Esophagus squamous epithelium (tissue), 5 donors: ENCODE data around the gene ZBTB38. TPM values are rescaled to one million over a fixed set of nuclear protein-coding genes. Genes with fewer than 3 reads are reported as not detected.

ENCODE experiments used
- DNase-seq: peaks from one replicate; lab custom pipeline; 2025; lab: John Stamatoyannopoulos, UW
- H3K27ac ChIP-seq, 4 donors: fragments of 200-600 bp; sonication (generic); one replicate each; pipeline ENCODE4 v1.5.1; 2016 to 2019; ENCODE audit warnings: mild to moderate bottlenecking in 1 of 4
- H3K27me3 ChIP-seq, 4 donors: fragments of 200-600 bp; sonication (generic); 1 replicate in 3 of 4; 2 replicates in 1 of 4; pipeline versions ENCODE4 v1.5.1 to v1.6.0; 2017 to 2021; ENCODE audit warnings: antibody characterized with exemption in 1 of 4
- H3K36me3 ChIP-seq, 3 donors: fragments of 200-600 bp; sonication (generic); one replicate each; pipeline ENCODE4 v1.5.1; 2016 to 2019
- H3K4me1 ChIP-seq, 3 donors: fragments of 200-600 bp; sonication (generic); one replicate each; pipeline ENCODE4 v1.5.1; 2017 to 2019
- H3K4me3 ChIP-seq, 4 donors: fragments of 200-600 bp; sonication (generic); 1 replicate in 3 of 4; 2 replicates in 1 of 4; pipeline ENCODE4 v1.5.1; 2016 to 2019; ENCODE audit warnings: mild to moderate bottlenecking in 2 of 4, moderate library complexity in 1 of 4
- H3K9me3 ChIP-seq, 3 donors: fragments of 200-600 bp; sonication (generic); one replicate each; pipeline ENCODE4 v1.5.1; 2016 to 2019
- POLR2A ChIP-seq, 4 donors: fragments of 450-650 bp; IDR thresholded peaks; one replicate each; pipeline ENCODE4 v1.6.1; 2017; ENCODE audit warnings: antibody characterized with exemption in 4 of 4, mild to moderate bottlenecking in 4 of 4, moderate library complexity in 3 of 4
- WGBS, 2 donors: methylation state at CpG; one replicate each; pipeline ENCODE4 v1.1.5; 2018; 5-methylcytosine and 5-hydroxymethylcytosine counted together
- intact Hi-C: fragments of 100-400 bp; cut with DNase I; formaldehyde crosslinking; loops from one replicate; pipeline ENCODE4 v1.15.0; 2022
- total RNA-seq, 4 donors: library from RNA; depleted of rRNA; stranded (reverse); fragments of >200 nt; gene quantifications; one replicate each; pipeline ENCODE4 v1.1.0, GENCODE V29; 2016
- TF ChIP-seq, protein P1 (sequence below), 6 experiments: fragments of 450-650 bp in 4 of 6; fragments of 200-600 bp in 2 of 6; sonication (generic) in 2 of 6; IDR thresholded peaks; one replicate each; pipeline ENCODE4 v1.5.1; 2016 to 2019; ENCODE audit warnings: antibody characterized with exemption in 6 of 6, mild to moderate bottlenecking in 4 of 6, moderate library complexity in 4 of 6
- donor health status: DM: yes; HTN: yes; CAD: no.

The ZBTB38 gene
- total RNA-seq, 4 donors from 2014 or later = 15.6 to 54.4 (median 33.1) TPM

- no peak overlapping the region for H3K27ac ChIP-seq
- 86 to 88% methylated on average over 2 to 3 of the region's 3 CpGs for WGBS, 2 donors
Measured at GRCh38 chr3:141377377-141377776, 9.1 kb downstream of the ZBTB38 start.

GRCh38 chr3:141378556-141378955, 10.3 kb downstream of the ZBTB38 start:
- Histone ChIP-seq H3K27me3 (no peaks in the 10 kb centered on the region), H3K9me3 (no peaks in the 10 kb centered on the region), H3K36me3 (peaks cover 0 to 4% (median 0%) of the 10 kb centered on the region in 3 donors), H3K27ac (peak overlapping the region in 1 of 4 donors; percentile 50), H3K4me3 (no peak overlapping the region), H3K4me1 (peaks cover 0 to 12% (median 0%) of the 10 kb centered on the region in 3 donors)
- WGBS, 2 donors = 81 to 89% methylated on average over 4 of the region's 4 CpGs
- intact Hi-C loops = no loop called here
- DNase-seq = no peak
- no peak for TF ChIP-seq POLR2A (IDR thresholded peaks at IDR 0.05)
- TF ChIP-seq, protein P1, sequence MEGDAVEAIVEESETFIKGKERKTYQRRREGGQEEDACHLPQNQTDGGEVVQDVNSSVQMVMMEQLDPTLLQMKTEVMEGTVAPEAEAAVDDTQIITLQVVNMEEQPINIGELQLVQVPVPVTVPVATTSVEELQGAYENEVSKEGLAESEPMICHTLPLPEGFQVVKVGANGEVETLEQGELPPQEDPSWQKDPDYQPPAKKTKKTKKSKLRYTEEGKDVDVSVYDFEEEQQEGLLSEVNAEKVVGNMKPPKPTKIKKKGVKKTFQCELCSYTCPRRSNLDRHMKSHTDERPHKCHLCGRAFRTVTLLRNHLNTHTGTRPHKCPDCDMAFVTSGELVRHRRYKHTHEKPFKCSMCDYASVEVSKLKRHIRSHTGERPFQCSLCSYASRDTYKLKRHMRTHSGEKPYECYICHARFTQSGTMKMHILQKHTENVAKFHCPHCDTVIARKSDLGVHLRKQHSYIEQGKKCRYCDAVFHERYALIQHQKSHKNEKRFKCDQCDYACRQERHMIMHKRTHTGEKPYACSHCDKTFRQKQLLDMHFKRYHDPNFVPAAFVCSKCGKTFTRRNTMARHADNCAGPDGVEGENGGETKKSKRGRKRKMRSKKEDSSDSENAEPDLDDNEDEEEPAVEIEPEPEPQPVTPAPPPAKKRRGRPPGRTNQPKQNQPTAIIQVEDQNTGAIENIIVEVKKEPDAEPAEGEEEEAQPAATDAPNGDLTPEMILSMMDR (IDR thresholded peaks at IDR 0.05) = no peak

More at GRCh38 chr3:141377377-141377776, 9.1 kb downstream of the ZBTB38 start:
- Histone ChIP-seq H3K27me3 (no peaks in the 10 kb centered on the region), H3K36me3 (peaks cover 0 to 4% (median 0%) of the 10 kb centered on the region in 3 donors), H3K9me3 (no peaks in the 10 kb centered on the region), H3K4me1 (peaks cover 0 to under 1% (median 0%) of the 10 kb centered on the region in 3 donors), H3K4me3 (no peak overlapping the region)
- TF ChIP-seq POLR2A (IDR thresholded peaks at IDR 0.05) = no peak
- TF ChIP-seq, protein P1 (IDR thresholded peaks at IDR 0.05) = no peak
- intact Hi-C loops = no loop called here
- DNase-seq = no peak

GRCh38 chr3:141379250-141379966, 11.1 kb downstream of the ZBTB38 start:
- DNase-seq = no peak
- intact Hi-C loops = no loop called here
- H3K9me3 ChIP-seq = no peaks in the 10 kb centered on the region
- peak in 1 of 4 donors; percentile 22 for TF ChIP-seq POLR2A (IDR thresholded peaks at IDR 0.05)
- TF ChIP-seq, protein P1 (IDR thresholded peaks at IDR 0.05) = no peak
- H3K36me3 ChIP-seq = peaks cover 0 to 4% (median 0%) of the 10 kb centered on the region in 3 donors
- H3K27ac ChIP-seq = peak overlapping the region in 1 of 4 donors; percentile 50
- H3K4me1 ChIP-seq = peaks cover 2 to 21% (median 7%) of the 10 kb centered on the region in 3 donors
- WGBS, 2 donors = 87 to 90% methylated on average over 10 to 12 of the region's 12 CpGs
- H3K4me3 ChIP-seq = no peak overlapping the region
- no peaks in the 10 kb centered on the region for H3K27me3 ChIP-seq

GRCh38 chr3:141380279-141380678, 12.0 kb downstream of the ZBTB38 start:
- no peak overlapping the region for H3K4me3 ChIP-seq
- intact Hi-C loops = no loop called here
- TF ChIP-seq POLR2A (IDR thresholded peaks at IDR 0.05) = no peak
- TF ChIP-seq, protein P1 (IDR thresholded peaks at IDR 0.05) = no peak
- H3K27me3 ChIP-seq = no peaks in the 10 kb centered on the region
- no peak for DNase-seq
- H3K4me1 ChIP-seq = peaks cover 3 to 29% (median 7%) of the 10 kb centered on the region in 3 donors
- H3K36me3 ChIP-seq = peaks cover 0 to 4% (median 0%) of the 10 kb centered on the region in 3 donors
- 69 to 80% methylated on average over 1 to 2 of the region's 2 CpGs for WGBS, 2 donors
- peak overlapping the region in 1 of 4 donors; percentile 18 for H3K27ac ChIP-seq
- H3K9me3 ChIP-seq = no peaks in the 10 kb centered on the region

DNA sequence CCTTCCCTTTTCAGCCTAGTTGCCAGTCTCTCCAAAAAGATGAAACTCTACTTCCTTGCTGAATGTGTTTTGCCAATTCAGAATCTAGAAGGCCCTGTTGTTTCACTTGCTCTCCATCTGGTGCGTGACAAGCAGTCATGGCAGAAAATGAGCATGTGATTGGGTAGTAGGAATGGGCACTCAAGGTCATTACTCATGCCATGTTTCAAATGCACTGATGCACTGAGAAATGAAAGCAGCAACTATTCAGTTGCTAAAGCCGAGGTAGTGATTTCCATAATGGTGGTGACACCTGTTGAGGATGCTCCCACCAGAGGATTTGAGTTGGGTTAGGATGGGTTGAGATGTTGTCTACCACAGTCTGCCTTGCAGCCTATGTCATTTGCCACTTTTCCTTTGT, 12.7 kb downstream of the ZBTB38 start:
- Histone ChIP-seq H3K27me3 (no peaks in the 10 kb centered on the region), H3K4me3 (no peak overlapping the region), H3K9me3 (no peaks in the 10 kb centered on the region), H3K36me3 (peaks cover 0 to 4% (median 0%) of the 10 kb centered on the region in 3 donors), H3K4me1 (peaks cover 3 to 36% (median 7%) of the 10 kb centered on the region in 3 donors), H3K27ac (peak overlapping the region in 1 of 4 donors; percentile 8)
- TF ChIP-seq POLR2A (IDR thresholded peaks at IDR 0.05) = no peak
- TF ChIP-seq, protein P1 (IDR thresholded peaks at IDR 0.05) = no peak
- intact Hi-C loops = no loop called here
- WGBS, 2 donors = 60 to 91% methylated on average over 1 to 2 of the region's 2 CpGs
- DNase-seq = no peak
